NCI-H146 treated with DMSO at 0.1 percent for 48 hours (cell line): ENCODE data around the gene CNGA3.

Source experiments
- DNase-seq: peaks from one replicate; lab custom pipeline; 2025; ENCODE audit not compliant: unreplicated experiment; lab: John Stamatoyannopoulos, UW

CNGA3 gene

GRCh38 chr2:98438190-98439133, 92.2 kb downstream of the CNGA3 start:
- no peak for DNase-seq

DNA sequence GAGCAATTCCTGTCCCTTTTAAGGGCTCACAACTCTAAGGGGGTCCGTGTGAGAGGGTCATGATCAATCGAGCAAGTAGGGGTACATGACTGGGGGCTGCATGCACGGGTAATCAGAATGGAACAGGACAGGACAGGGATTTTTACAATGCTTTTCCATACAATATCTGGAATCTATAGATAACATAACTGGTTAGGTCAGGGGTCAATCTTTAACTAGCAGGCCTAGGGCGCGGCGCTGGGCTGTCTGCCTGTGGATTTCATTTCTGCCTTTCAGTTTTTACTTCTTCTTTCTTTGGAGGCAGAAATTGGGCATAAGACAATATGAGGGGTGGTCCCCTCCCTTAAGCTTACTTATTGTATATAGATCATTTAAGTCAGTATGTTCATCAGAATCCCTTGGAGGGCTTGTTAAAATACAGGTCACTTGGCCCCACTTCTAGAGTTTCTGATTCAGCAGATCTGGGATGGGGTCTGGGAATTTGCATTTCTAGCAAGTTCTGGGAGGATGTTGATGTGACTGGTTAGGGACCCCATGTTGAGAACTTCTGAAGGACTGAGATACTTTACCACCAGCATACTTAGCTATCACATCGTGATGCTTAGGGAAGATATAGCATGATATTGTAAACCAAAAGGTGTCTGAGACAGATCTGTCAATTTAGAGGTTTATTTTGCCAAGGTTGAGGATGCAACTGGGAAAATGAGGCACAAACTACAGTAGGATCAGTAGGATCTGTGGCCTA, 95.6 kb downstream of the CNGA3 start:
- DNase-seq, result no peak

DNA sequence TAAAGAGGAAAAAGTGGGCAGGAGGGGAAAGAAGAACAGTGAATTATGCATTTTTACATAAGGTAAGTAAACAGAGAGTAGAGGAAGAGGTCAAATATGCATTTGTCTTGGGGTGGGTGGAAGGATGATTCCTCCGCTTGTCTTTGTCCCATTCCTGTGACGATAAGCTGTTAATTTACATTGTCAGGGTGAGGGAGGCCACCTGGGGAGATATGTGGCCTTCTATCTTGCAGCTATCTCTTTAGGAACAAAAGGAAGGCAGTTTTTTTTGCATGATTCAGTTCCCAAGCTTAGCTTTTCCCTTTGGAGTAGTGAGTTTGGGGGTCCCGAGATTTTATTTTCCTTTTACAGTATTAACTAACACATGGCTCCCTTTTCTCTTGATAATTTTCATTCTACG, 96.2 kb downstream of the CNGA3 start:
- no peak for DNase-seq

DNA sequence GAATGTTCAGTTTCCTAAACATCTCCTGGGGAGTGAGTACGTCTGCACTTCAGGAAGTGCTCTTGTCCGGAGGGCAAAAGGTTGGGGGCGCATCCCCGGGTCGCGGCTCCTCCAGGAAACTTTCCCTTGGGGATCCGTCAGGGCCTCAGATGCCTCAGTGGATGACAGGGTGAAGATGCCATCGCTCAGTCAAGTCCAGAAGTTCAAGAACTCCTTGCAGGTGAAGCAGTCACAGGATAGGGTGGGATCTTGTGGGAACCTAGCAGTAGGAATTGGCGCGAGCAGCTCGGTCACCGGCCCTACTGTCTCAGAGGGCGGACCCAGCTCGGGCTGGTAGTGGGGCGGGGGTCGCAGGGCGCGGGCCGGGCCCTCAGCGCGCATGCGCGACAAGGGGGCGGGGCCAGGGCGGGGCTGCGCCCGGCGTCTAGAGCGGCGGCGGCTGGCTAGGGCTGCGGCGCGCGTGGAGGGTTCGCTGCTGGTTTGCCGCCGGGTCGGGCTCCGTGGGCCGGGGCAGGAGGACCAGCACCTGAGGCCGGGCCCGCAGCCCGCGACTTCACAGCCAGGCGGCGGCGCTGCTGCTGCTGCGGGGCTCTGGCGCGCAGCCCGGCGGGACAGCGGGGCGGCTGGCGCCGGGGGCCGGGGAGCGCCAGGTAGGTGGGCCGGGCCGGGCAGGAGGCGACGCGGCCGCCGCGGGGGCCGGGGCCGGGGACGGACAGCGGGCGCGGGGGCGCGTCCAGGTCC, 98.3 kb downstream of the CNGA3 start, which contains the start of gene INPP4A:
Gene INPP4A, plus strand, starts transcription at position 423 of the 741 bp plus-strand sequence. CDS start 75,191 bp downstream, outside the sequence.
- peak; percentile 62 for DNase-seq

DNA sequence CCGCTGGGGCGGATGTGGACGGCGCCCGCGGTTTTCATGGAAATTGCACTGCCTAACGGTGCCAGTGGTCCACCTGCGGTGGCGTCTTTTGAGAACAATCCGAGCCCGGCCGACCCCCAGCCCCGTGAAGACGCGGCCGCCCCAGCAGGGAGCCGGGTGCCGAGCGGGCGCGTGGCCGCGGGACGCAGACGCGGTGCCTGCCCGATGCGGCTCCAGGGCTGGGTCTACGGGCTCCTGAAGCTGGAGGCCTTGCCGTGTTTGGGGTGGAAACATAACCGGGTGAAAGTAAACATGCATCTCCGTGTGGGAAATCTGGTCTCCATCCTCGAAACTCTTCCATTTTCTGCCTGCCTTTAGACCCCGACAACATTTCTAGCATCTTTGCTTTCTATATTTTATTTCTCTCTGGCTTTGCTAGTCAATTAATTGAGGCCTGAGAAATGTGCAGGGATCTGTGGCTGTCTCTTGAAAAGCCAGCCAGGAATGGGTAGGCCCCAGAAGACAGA, 99.0 kb downstream of the CNGA3 start:
- DNase-seq, result no peak

DNA sequence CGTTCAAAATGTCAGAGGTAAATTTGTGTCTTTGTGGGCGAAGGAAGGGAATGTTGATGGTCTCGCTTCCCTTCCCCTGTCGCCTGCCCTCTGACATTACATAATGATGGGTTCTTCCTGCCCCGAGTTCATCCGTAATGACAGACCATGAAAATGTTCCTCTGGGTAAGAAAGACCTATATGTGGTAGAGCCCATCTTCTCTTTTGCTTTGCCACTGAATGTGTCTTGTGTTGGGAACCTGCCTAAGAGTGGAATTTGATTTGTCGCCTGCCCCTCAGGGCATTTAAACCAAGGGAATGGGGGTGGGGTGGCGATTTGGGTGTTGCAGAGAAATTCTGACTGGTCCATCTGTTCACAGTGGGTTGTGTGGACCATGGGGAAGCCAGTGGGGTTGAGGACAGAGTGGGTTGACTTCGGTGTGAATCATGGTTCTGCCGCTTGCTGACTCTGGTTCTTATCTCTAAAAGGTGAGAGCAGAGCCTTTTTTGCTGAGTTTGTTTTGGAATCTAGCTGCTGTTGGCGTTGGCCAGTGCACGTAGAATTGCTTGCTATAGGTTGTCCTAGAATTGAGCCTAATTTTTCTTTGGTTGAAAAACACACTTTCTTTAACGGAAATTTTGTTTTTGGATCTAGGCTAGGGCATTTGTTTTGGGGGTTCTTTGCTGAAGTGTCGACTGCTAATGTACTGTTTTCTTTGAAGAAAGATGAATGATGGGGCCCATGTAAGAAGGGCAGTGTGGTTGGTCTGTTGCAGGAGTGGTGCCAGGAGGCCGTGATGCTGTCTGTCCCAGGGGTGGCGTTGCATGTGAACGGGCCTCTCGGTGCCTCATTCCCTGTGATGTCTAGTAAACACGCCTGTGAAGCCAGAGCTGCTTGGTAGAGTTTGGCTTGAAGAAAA, 99.7 kb downstream of the CNGA3 start:
- no peak for DNase-seq

DNA sequence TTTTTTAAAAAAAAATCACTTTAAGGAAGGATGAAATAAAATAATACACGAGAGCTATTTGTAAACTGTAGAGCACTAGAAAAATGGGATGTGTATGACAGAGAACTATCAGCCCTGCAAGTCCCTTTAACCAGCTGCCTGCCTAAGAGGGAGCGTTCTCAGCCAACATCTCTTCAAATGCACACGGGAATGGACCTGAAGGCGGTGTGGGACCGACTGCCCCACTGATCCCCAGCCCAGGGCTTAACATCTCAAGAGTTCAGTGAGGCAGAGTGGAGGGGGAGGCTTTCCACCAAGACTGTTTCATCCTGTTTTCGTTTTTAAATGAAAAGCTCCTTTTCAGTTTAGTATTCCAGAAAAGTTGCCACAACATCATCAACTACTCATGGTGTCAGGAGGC, 100.6 kb downstream of the CNGA3 start:
- DNase-seq, result no peak
